Spleen (tissue), 11 donors: ENCODE results near the gene HTR6. TPM values are rescaled to one million over a fixed set of nuclear protein-coding genes. Genes with fewer than 3 reads are reported as not detected.
"Not testable (repeated sequence)": the region's sequence is repeated elsewhere in the genome, so short reads cannot be mapped to it uniquely, and the experiment has no call there.

ENCODE experiments used
- DNase-seq: peaks from one replicate; pipeline ENCODE4 v3.0.0-alpha.2; 2020
- H3K27ac ChIP-seq, 8 donors: fragments of 200-600 bp; sonication (generic) in 7 of 8; 1 replicate in 4 of 8; 2 replicates in 4 of 8; pipeline versions ENCODE4 v1.5.0 to v1.8.0; 2016 to 2021; ENCODE audit warnings: inconsistent platforms in 4 of 8, mild to moderate bottlenecking in 4 of 8, moderate library complexity in 1 of 8
- H3K27me3 ChIP-seq, 7 donors: fragments of 200-600 bp; sonication (generic) in 6 of 7; replicated peaks in 1 of 7; 1 replicate in 4 of 7; 2 replicates in 3 of 7; pipeline versions ENCODE4 v1.5.0 to v1.8.0; 2016 to 2021; ENCODE audit warnings: inconsistent platforms in 3 of 7, mild to moderate bottlenecking in 1 of 7
- H3K36me3 ChIP-seq, 6 donors: fragments of 200-600 bp; sonication (generic) in 5 of 6; 1 replicate in 4 of 6; 2 replicates in 2 of 6; pipeline versions ENCODE4 v1.5.0 to v1.8.0; 2016 to 2021; ENCODE audit warnings: inconsistent platforms in 2 of 6
- H3K4me1 ChIP-seq, 6 donors: fragments of 200-600 bp; sonication (generic) in 5 of 6; 1 replicate in 3 of 6; 2 replicates in 3 of 6; pipeline versions ENCODE4 v1.5.0 to v1.8.0; 2016 to 2021; ENCODE audit warnings: inconsistent platforms in 3 of 6
- H3K4me3 ChIP-seq, 8 donors: fragments of 200-600 bp; sonication (generic) in 7 of 8; 1 replicate in 4 of 8; 2 replicates in 4 of 8; pipeline versions ENCODE4 v1.5.0 to v1.8.0; 2016 to 2021; ENCODE audit warnings: inconsistent platforms in 4 of 8, mild to moderate bottlenecking in 4 of 8, moderate library complexity in 2 of 8
- H3K9me3 ChIP-seq, 8 donors: fragments of 200-600 bp; sonication (generic) in 7 of 8; 1 replicate in 4 of 8; 2 replicates in 4 of 8; pipeline versions ENCODE4 v1.5.0 to v1.8.0; 2016 to 2021; ENCODE audit warnings: inconsistent platforms in 4 of 8
- CTCF ChIP-seq, 11 experiments: fragments of 200-600 bp in 7 of 11; fragments of 450-650 bp in 4 of 11; sonication (generic) in 4 of 11; IDR thresholded peaks in 8 of 11; conservative IDR thresholded peaks in 3 of 11; 1 replicate in 7 of 11; 2 replicates in 4 of 11; pipeline versions ENCODE4 v1.4.0 to v1.8.0; 2016 to 2021; ENCODE audit warnings: antibody characterized with exemption in 11 of 11, inconsistent platforms in 4 of 11, mild to moderate bottlenecking in 1 of 11
- POLR2A ChIP-seq, 3 donors: fragments of 450-650 bp; IDR thresholded peaks; one replicate each; pipeline ENCODE4 v1.5.1; 2017; ENCODE audit warnings: antibody characterized with exemption in 3 of 3, mild to moderate bottlenecking in 1 of 3
- POLR2AphosphoS5 ChIP-seq, 3 donors: sonication (generic); formaldehyde crosslinking; IDR thresholded peaks; one replicate each; pipeline ENCODE4 v1.5.1; 2017; ENCODE audit warnings: antibody characterized with exemption in 3 of 3
- WGBS, 5 donors: extraction: QIAGEN DNeasy Blood & Tissue Kit in 3 of 5; methylation state at CpG; one replicate each; pipeline versions ENCODE4 v1.1.5 to v1.1.7; 2013 to 2018; 5-methylcytosine and 5-hydroxymethylcytosine counted together
- intact Hi-C: fragments of 100-400 bp; cut with DNase I; formaldehyde crosslinking; loops from one replicate; pipeline ENCODE4 v1.15.0; 2023; ENCODE audit warnings: low total_unique reads
- polyA plus RNA-seq, 3 donors: library from polyadenylated mRNA; stranded (reverse); fragments of 200-250 nt; gene quantifications; one replicate each; pipeline ENCODE4 v1.2.1, GENCODE V29; 2013
- total RNA-seq, 7 donors: library from RNA; depleted of rRNA in 3 of 7; stranded (reverse); fragments of >200 nt in 3 of 7; fragmentation: NEBNext Ultra II Directional in 4 of 7; extraction: Animal tissue kit (Norgen Biotek cat#: 25700) in 4 of 7; gene quantifications; one replicate each; pipeline versions ENCODE4 v1.1.0 to v1.2.1, GENCODE V29; 2016 to 2021
- donor health status: healthy with polysubstance abuse.
- donor health status: DM: no; HTN: no; CAD: no; lungs with moderate emphysema.
- donor health status: DM: no; HTN: no; CAD: no.
- donor health status: Bipolar disorder and iron deficiency.
- donor health status: healthy.
- donor health status: DM: no; HTN: no; CAD: no.
- donor health status: DM: yes; HTN: yes; CAD: no.

Gene HTR6
- total and polyA plus RNA-seq, 10 donors, result 0.06 to 0.47 (median 0.13) TPM; not detected in 7

- 88 to 95% (median 91%) methylated on average over 2 of the region's 2 CpGs for WGBS, 5 donors
- no peak overlapping the region for H3K27ac ChIP-seq
- no peak for DNase-seq
- intact Hi-C loops, result no loop called here
- peaks cover 0 to 20% (median 4%) of the 10 kb centered on the region in 6 donors for H3K36me3 ChIP-seq
- no peaks in the 10 kb centered on the region for H3K9me3 ChIP-seq
- H3K4me3 ChIP-seq, result no peak overlapping the region
- H3K4me1 ChIP-seq, result no peaks in the 10 kb centered on the region
- peaks cover 0 to 1% (median 0%) of the 10 kb centered on the region in 7 donors for H3K27me3 ChIP-seq
- TF ChIP-seq POLR2AphosphoS5 (IDR thresholded peaks at IDR 0.05), result no peak
Measured at GRCh38 chr1:19633106-19633505, 31.6 kb upstream of the HTR6 start.

GRCh38 chr1:19635064-19635463, 29.6 kb upstream of the HTR6 start:
- H3K4me3 ChIP-seq, intact Hi-C loops, DNase-seq, H3K36me3 ChIP-seq, H3K27ac ChIP-seq, H3K4me1 ChIP-seq, H3K9me3 ChIP-seq: not testable (repeated sequence)
- H3K27me3 ChIP-seq, result peaks cover 0 to 18% (median 0%) of the 10 kb centered on the region in 7 donors
- 94 to 97% (median 96%) methylated on average over 9 of the region's 9 CpGs for WGBS, 5 donors

GRCh38 chr1:19635646-19636045, 29.0 kb upstream of the HTR6 start:
- no peaks in the 10 kb centered on the region for H3K4me1 ChIP-seq
- 87 to 95% (median 94%) methylated on average over 4 of the region's 4 CpGs for WGBS, 5 donors
- peaks cover 0 to 24% (median 0%) of the 10 kb centered on the region in 7 donors for H3K27me3 ChIP-seq
- no peaks in the 10 kb centered on the region for H3K9me3 ChIP-seq
- H3K27ac ChIP-seq, result no peak overlapping the region
- no peaks in the 10 kb centered on the region for H3K36me3 ChIP-seq
- intact Hi-C loops, result no loop called here
- TF ChIP-seq POLR2A (IDR thresholded peaks at IDR 0.05), result no peak
- H3K4me3 ChIP-seq, result no peak overlapping the region
- DNase-seq, result no peak

- 86 to 94% (median 91%) methylated on average over 5 of the region's 5 CpGs for WGBS, 5 donors
- no peaks in the 10 kb centered on the region for H3K4me1 ChIP-seq
- H3K36me3 ChIP-seq, result no peaks in the 10 kb centered on the region
- TF ChIP-seq CTCF (IDR thresholded peaks at IDR 0.05 in 8 of 11, conservative IDR thresholded peaks at IDR 0.05 in 3 of 11), result no peak
- TF ChIP-seq POLR2A (IDR thresholded peaks at IDR 0.05), result no peak
- H3K27me3 ChIP-seq, result peaks cover 0 to 28% (median 0%) of the 10 kb centered on the region in 7 donors
- intact Hi-C loops, result no loop called here
- no peak overlapping the region for H3K27ac ChIP-seq
- no peak overlapping the region for H3K4me3 ChIP-seq
- no peak for DNase-seq
- H3K9me3 ChIP-seq, result no peaks in the 10 kb centered on the region
Measured at GRCh38 chr1:19636065-19636464, 28.6 kb upstream of the HTR6 start.

GRCh38 chr1:19636749-19637148, 27.9 kb upstream of the HTR6 start:
- H3K4me1 ChIP-seq, H3K36me3 ChIP-seq, H3K27ac ChIP-seq, DNase-seq, H3K9me3 ChIP-seq, intact Hi-C loops, H3K4me3 ChIP-seq: not testable (repeated sequence)
- whole genome bisulfite sequencing, 5 donors, result 84 to 93% (median 89%) methylated on average over 10 of the region's 10 CpGs
- peaks cover 0 to 35% (median 0%) of the 10 kb centered on the region in 7 donors for H3K27me3 ChIP-seq

GRCh38 chr1:19637606-19638005, 27.1 kb upstream of the HTR6 start:
- intact Hi-C loops, result no loop called here
- no peaks in the 10 kb centered on the region for H3K9me3 ChIP-seq
- TF ChIP-seq POLR2A (IDR thresholded peaks at IDR 0.05) (no peak), POLR2AphosphoS5 (IDR thresholded peaks at IDR 0.05) (no peak), CTCF (IDR thresholded peaks at IDR 0.05 in 8 of 11, conservative IDR thresholded peaks at IDR 0.05 in 3 of 11) (no peak)

GRCh38 chr1:19639228-19639627, 25.4 kb upstream of the HTR6 start:
- WGBS, 5 donors, result 68 to 80% (median 77%) methylated on average over 10 of the region's 10 CpGs
- H3K4me1 ChIP-seq, DNase-seq, H3K36me3 ChIP-seq, intact Hi-C loops, H3K27ac ChIP-seq, H3K9me3 ChIP-seq, H3K4me3 ChIP-seq: not testable (repeated sequence)
- peaks cover 0 to 58% (median 18%) of the 10 kb centered on the region in 7 donors for H3K27me3 ChIP-seq

More at GRCh38 chr1:19637606-19638005, 27.1 kb upstream of the HTR6 start:
- 72 to 87% (median 77%) methylated on average over 10 of the region's 10 CpGs for WGBS, 5 donors
- Histone ChIP-seq H3K27ac (no peak overlapping the region), H3K4me1 (no peaks in the 10 kb centered on the region), H3K27me3 (peaks cover 0 to 43% (median 6%) of the 10 kb centered on the region in 7 donors), H3K36me3 (no peaks in the 10 kb centered on the region), H3K4me3 (no peak overlapping the region)
- DNase-seq, result no peak
